Parietal lobe (tissue), 1 donor: ENCODE data around the gene BAD. TPM values are rescaled to one million over a fixed set of nuclear protein-coding genes. Genes with fewer than 3 reads are reported as not detected.

ENCODE experiments used
- total RNA-seq: library from RNA; depleted of rRNA; stranded (reverse); fragments of >200 nt; gene quantifications from one replicate; pipeline ENCODE4 v1.2.3, GENCODE V29; 2014

The BAD gene
- total RNA-seq, result 32.9 TPM

GRCh38 chr11:64284048-64284961 is at the start of gene BAD:
BAD (minus strand) TSS chr11:64284665; CDS start chr11:64284368, 297 bp downstream.

GRCh38 chr11:64317961-64318765 is 33.7 kb upstream of the BAD start, which contains the start of gene PRDX5:
PRDX5 (plus strand) TSS chr11:64318121; CDS start chr11:64318216, 95 bp downstream.

GRCh38 chr11:64317325-64317960 is 33.0 kb upstream of the BAD start, which contains the start of gene TRMT112:
TRMT112 (minus strand) TSS chr11:64317559; CDS start chr11:64317526, 33 bp downstream.

GRCh38 chr11:64305075-64305690 is 20.7 kb upstream of the BAD start, which contains the start of gene ESRRA:
ESRRA (plus strand) TSS chr11:64305524; CDS start chr11:64307180, 1,656 bp downstream.

GRCh38 chr11:64299847-64300648 is 15.6 kb upstream of the BAD start, which contains the start of gene CATSPERZ:
CATSPERZ (plus strand) TSS chr11:64300358; CDS start chr11:64300411, 53 bp downstream.

GRCh38 chr11:64291262-64291751 is 6.8 kb upstream of the BAD start, which contains the start of gene KCNK4:
KCNK4 (plus strand) TSS chr11:64291302; CDS start chr11:64293019, 1,717 bp downstream.

GRCh38 chr11:64284962-64285884 is 758 bp upstream of the BAD start, which contains the start of gene GPR137:
GPR137 (plus strand) TSS chr11:64285848; CDS start chr11:64286525, 677 bp downstream.

GRCh38 chr11:64251016-64251752 is 33.3 kb downstream of the BAD start, which contains the start of gene PLCB3:
PLCB3 (plus strand) TSS chr11:64251530; CDS start chr11:64251650, 120 bp downstream.

GRCh38 chr11:64246871-64247728 is 37.4 kb downstream of the BAD start, which contains the start of gene PPP1R14B:
PPP1R14B (minus strand) TSS chr11:64246943; CDS start chr11:64246673, 270 bp downstream.

GRCh38 chr11:64240435-64241240 is 43.8 kb downstream of the BAD start, which contains the start of gene FKBP2:
FKBP2 (plus strand) TSS chr11:64241095; CDS start chr11:64242388, 1,293 bp downstream.

GRCh38 chr11:64233913-64234586 is 50.4 kb downstream of the BAD start, which contains the start of gene VEGFB:
VEGFB (plus strand) TSS chr11:64234584; CDS start chr11:64234834, 250 bp downstream.

GRCh38 chr11:64230171-64230984 is 54.1 kb downstream of the BAD start, which contains the start of gene DNAJC4:
DNAJC4 (plus strand) TSS chr11:64230548; CDS start chr11:64230855, 307 bp downstream.

GRCh38 chr11:64225608-64226506 is 58.6 kb downstream of the BAD start, which contains the start of the genes NUDT22 and TRPT1:
NUDT22 (plus strand) TSS chr11:64226274; CDS start chr11:64226653, 379 bp downstream.
TRPT1 (minus strand) TSS chr11:64226186; CDS start chr11:64225860, 326 bp downstream.

